Kidney epithelial cell (primary cell): ENCODE data around the gene KLHL13. TPM values are rescaled to one million over a fixed set of nuclear protein-coding genes. Genes with fewer than 3 reads are reported as not detected.
"Not testable (repeated sequence)": the region's sequence is repeated elsewhere in the genome, so short reads cannot be mapped to it uniquely, and the experiment has no call there.

ENCODE experiments used
- DNase-seq: peaks from one replicate; pipeline ENCODE4 v3.0.0-alpha.2; 2010; ENCODE audit warnings: low read depth
- H3K27me3 ChIP-seq: 2 replicates; pipeline ENCODE4 v1.6.0; 2011; ENCODE audit warnings: low read length; ENCODE audit not compliant: control insufficient read depth, insufficient read depth
- H3K36me3 ChIP-seq: 2 replicates; pipeline ENCODE4 v1.5.1; 2011; ENCODE audit warnings: low read length; ENCODE audit not compliant: control insufficient read depth, insufficient read depth
- H3K4me3 ChIP-seq: 2 replicates; pipeline ENCODE4 v1.5.1; 2011; ENCODE audit warnings: low read depth, mild to moderate bottlenecking, control low read depth, low read length
- total RNA-seq: library from RNA; depleted of rRNA; stranded (reverse); fragments of >200 nt; gene quantifications from 2 replicates; pipeline ENCODE4 v1.2.3, GENCODE V29; 2015
- TF ChIP-seq, protein P1 (sequence below): IDR thresholded peaks from 2 replicates; pipeline ENCODE4 v1.5.1; 2011; ENCODE audit warnings: mild to moderate bottlenecking, moderate library complexity, low read length, control low read depth, inconsistent platforms; ENCODE audit not compliant: insufficient read depth, poor library complexity, severe bottlenecking

The KLHL13 gene
- total RNA-seq, 1 donor from 2014 or later, result 12.7 TPM

DNA sequence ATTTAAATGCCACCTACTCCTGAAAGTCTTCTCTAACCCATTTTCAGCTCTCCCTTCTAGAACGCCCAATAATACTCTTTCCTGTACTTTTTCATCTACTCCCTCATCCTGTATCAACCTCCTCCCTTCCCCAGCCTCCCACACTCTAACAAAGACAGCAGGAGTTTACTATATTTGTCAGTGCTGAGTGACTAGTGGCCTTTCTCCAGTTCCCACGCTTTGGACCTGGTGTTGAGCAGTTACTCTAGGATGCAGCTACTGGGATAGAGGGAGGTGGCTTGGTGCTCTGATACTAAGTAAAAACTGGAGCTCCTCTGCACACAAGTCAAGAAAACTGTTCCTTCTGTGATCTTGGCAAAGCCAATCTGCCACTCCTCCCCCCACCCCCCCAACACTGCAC lies 36.1 kb upstream of the KLHL13 start:
- DNase-seq, result no peak
- TF ChIP-seq, protein P1, sequence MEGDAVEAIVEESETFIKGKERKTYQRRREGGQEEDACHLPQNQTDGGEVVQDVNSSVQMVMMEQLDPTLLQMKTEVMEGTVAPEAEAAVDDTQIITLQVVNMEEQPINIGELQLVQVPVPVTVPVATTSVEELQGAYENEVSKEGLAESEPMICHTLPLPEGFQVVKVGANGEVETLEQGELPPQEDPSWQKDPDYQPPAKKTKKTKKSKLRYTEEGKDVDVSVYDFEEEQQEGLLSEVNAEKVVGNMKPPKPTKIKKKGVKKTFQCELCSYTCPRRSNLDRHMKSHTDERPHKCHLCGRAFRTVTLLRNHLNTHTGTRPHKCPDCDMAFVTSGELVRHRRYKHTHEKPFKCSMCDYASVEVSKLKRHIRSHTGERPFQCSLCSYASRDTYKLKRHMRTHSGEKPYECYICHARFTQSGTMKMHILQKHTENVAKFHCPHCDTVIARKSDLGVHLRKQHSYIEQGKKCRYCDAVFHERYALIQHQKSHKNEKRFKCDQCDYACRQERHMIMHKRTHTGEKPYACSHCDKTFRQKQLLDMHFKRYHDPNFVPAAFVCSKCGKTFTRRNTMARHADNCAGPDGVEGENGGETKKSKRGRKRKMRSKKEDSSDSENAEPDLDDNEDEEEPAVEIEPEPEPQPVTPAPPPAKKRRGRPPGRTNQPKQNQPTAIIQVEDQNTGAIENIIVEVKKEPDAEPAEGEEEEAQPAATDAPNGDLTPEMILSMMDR, result no peak
- Histone ChIP-seq H3K36me3 (no peaks in the 10 kb centered on the region), H3K4me3 (no peak overlapping the region), H3K27me3 (no peaks in the 10 kb centered on the region)

DNA sequence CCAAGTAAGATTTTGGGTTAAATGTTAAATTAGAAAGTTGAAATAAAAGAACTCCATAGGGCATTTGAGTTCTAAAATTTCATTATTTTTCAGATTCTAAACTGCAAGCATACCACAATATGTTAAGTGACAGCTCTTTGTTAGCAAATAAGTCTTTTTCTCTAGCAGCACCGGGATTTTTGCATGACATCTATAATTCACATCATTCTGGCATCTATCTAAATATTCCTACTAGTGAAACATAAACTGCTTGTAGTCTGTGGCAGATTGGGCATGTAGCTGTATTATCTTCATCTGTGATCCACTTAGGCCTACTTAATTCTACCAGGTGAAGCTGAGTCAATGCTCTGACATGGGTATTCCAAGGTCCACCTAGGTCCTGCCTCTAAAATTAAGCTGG lies 32.1 kb upstream of the KLHL13 start:
- TF ChIP-seq, protein P1, result no peak
- DNase-seq, result no peak
- H3K27me3 ChIP-seq, result no peaks in the 10 kb centered on the region
- H3K36me3 ChIP-seq, result no peaks in the 10 kb centered on the region
- no peak overlapping the region for H3K4me3 ChIP-seq

DNA sequence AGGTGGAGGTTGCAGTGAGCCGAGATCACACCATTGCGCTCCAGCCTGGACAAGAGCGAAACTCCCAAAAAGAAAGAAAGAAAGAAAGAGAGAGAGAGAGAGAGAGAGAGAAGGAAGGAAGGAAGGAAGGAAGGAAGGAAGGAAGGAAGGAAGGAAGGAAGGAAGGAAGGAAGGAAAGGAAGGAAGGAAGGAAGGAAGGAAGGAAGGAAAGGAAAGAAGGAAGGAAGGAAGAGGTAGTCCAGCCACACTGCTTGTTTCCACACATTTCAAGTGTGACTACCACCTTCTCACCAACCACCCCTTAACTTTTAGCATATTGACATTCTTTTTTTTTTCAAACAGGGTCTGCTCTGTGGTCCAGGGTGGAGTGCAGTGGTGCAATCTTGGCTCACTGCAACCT lies 31.2 kb upstream of the KLHL13 start:
- not testable (repeated sequence) for H3K27me3 ChIP-seq, H3K4me3 ChIP-seq, H3K36me3 ChIP-seq, DNase-seq

DNA sequence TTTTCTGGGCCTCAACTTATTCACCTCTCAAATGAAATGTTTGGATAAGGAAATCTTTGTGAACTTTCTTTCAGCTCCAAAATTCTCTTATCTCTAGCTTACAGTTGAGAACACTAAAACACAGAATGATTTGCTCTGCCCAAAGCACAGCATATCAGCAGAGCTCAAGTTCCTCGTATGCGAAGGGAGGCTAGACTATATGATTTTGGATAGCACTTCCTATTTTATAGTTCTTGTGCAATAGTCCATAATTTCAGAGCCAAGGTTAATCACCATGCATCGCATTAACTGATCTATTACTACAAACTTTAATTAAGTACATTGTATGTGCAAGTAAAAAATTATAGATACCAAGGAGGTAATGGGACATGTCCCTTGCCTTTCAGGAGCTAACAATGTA lies 27.0 kb upstream of the KLHL13 start:
- Histone ChIP-seq H3K27me3 (no peaks in the 10 kb centered on the region), H3K4me3 (no peak overlapping the region), H3K36me3 (no peaks in the 10 kb centered on the region)
- TF ChIP-seq, protein P1, result no peak
- DNase-seq, result no peak

DNA sequence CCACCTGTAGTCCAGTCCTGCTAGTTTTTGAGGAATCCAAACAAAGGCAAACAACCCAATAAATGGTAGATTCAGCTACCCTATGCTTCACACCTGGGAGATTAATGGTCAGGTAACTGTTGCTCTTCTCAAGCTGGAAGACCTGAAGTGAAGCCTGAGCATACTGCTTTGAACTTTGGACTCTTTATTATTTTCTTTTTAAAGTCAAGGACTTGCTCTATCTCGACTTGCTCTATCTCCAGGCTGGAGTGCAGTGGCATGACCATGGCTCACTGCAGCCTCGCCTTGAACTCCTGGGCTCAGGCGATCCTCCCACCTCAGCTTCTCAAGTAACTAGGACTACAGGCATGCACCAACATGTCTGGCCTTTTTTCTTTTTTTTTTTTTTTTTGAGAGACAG lies 14.7 kb upstream of the KLHL13 start:
- H3K4me3 ChIP-seq, result no peak overlapping the region

DNA sequence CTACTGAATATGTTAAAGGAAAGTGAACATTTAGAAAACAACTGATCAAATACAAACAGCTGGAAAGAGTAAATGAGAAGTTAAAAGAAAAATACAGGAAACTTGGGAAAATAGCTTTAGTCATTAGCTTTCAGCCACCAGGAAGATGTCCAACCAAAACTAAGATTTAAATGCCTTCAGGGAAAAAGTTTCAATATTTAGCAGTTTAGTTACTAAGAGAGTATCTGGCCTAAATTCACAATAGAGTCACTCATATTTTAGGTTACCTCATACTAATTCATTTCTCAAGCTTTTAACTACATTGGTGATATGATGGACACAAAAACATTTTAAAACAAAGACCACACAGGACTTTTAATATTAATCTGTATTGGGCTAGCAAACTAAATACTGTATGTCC lies 13.1 kb upstream of the KLHL13 start:
- Histone ChIP-seq H3K27me3 (no peaks in the 10 kb centered on the region), H3K36me3 (no peaks in the 10 kb centered on the region), H3K4me3 (no peak overlapping the region)
- TF ChIP-seq, protein P1, result no peak
- no peak for DNase-seq

More for the DNA sequence above, 14.7 kb upstream of the KLHL13 start:
- H3K27me3 ChIP-seq, result no peaks in the 10 kb centered on the region
- TF ChIP-seq, protein P1, result no peak
- no peaks in the 10 kb centered on the region for H3K36me3 ChIP-seq
- no peak for DNase-seq

DNA sequence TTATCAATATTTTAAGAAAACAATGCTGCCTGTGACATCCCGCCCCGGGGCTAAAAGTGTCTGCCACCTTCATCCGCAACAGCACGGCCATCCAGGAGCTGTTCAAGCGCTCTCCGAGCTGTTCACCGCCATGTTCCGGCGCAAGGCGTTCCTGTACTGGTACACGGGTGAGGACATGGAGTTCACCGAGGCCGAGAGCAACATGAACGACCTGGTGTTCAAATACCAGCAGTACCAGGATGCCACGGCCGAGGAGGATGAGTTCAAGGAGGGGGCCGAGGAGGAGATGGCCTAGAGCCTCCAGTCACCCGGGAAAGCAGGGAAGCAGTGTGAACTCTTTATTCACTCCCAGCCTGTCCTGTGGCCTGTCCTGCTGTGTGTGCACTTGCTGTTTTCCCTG lies 12.1 kb upstream of the KLHL13 start:
- TF ChIP-seq, protein P1, result no peak

More for the DNA sequence above, 12.1 kb upstream of the KLHL13 start:
- H3K27me3 ChIP-seq, result no peaks in the 10 kb centered on the region
- no peak for DNase-seq
- no peaks in the 10 kb centered on the region for H3K36me3 ChIP-seq
- H3K4me3 ChIP-seq, result no peak overlapping the region
